GM23338 (cell line): ENCODE measurements around the gene MUC5AC.

ENCODE experiments used
- CTCF ChIP-seq, 2 experiments: fragments of 200-600 bp in 1 of 2; sonication (generic) in 1 of 2; conservative IDR thresholded peaks; 2 replicates each; pipeline versions ENCODE4 v1.5.1 to v1.6.1; 2016 to 2017; ENCODE audit warnings: antibody characterized with exemption in 2 of 2, low read depth in 2 of 2, mild to moderate bottlenecking in 2 of 2, moderate library complexity in 1 of 2
- EZH2 ChIP-seq: fragments of 200-600 bp; sonication (generic); IDR thresholded peaks from one replicate; pipeline ENCODE4 v1.8.0; 2017; ENCODE audit warnings: antibody characterized with exemption, mild to moderate bottlenecking, low read depth; ENCODE audit not compliant: unreplicated experiment
- POLR2AphosphoS5 ChIP-seq: IDR thresholded peaks from 2 replicates; pipeline ENCODE4 v1.6.1; 2016; ENCODE audit warnings: antibody characterized with exemption, low read depth
- REST ChIP-seq: IDR thresholded peaks from one replicate; pipeline ENCODE4 v1.6.1; 2018; ENCODE audit warnings: antibody characterized with exemption; ENCODE audit not compliant: unreplicated experiment
- ZNF114 ChIP-seq: fragments of 250-450 bp; sonication (Bioruptor Pico); IDR thresholded peaks from 2 replicates; pipeline ENCODE4 v1.5.0; 2020; ENCODE audit warnings: mild to moderate bottlenecking, moderate library complexity
- ZNF462 ChIP-seq: fragments of 250-450 bp; sonication (Bioruptor Pico); IDR thresholded peaks from 2 replicates; pipeline ENCODE4 v1.5.0; 2020; ENCODE audit warnings: mild to moderate bottlenecking, moderate library complexity

- TF ChIP-seq POLR2AphosphoS5, result no peak
- no peak for TF ChIP-seq CTCF (conservative IDR thresholded peaks at IDR 0.05; ENCODE audit: low read depth in 2 of 2)
- no peak for TF ChIP-seq EZH2
- TF ChIP-seq ZNF462, result no peak
- no peak for TF ChIP-seq ZNF114 (CRISPR knock-in tag)
- TF ChIP-seq REST, result no peak
Observed at GRCh38 chr11:1151366-1152315, 6.1 kb upstream of the MUC5AC start.
